Mucosa of stomach (tissue), 1 donor: ENCODE results near the gene CCL28.
"Not testable (repeated sequence)": the region's sequence is repeated elsewhere in the genome, so short reads cannot be mapped to it uniquely, and the experiment has no call there.

Source experiments
- H3K27me3 ChIP-seq: one replicate; pipeline ENCODE4 v1.7.0; 2013; ENCODE audit warnings: mild to moderate bottlenecking, low read length; ENCODE audit not compliant: control insufficient read depth, insufficient read depth
- H3K36me3 ChIP-seq: one replicate; pipeline ENCODE4 v1.7.0; 2013; ENCODE audit warnings: low read length; ENCODE audit not compliant: control insufficient read depth, insufficient read depth
- H3K4me1 ChIP-seq: one replicate; pipeline ENCODE4 v1.7.0; 2013; ENCODE audit warnings: mild to moderate bottlenecking, low read length; ENCODE audit not compliant: control insufficient read depth, insufficient read depth
- H3K4me3 ChIP-seq: one replicate; pipeline ENCODE4 v1.7.0; 2013; ENCODE audit warnings: low read length
- H3K9ac ChIP-seq: one replicate; pipeline ENCODE4 v1.7.0; 2013; ENCODE audit warnings: mild to moderate bottlenecking, low read length, moderate library complexity
- H3K9me3 ChIP-seq: one replicate; pipeline ENCODE4 v1.7.0; 2013; ENCODE audit warnings: mild to moderate bottlenecking, low read length, moderate library complexity; ENCODE audit not compliant: control insufficient read depth
- donor health status: Pancreatic carcinoma.

CCL28 gene

DNA sequence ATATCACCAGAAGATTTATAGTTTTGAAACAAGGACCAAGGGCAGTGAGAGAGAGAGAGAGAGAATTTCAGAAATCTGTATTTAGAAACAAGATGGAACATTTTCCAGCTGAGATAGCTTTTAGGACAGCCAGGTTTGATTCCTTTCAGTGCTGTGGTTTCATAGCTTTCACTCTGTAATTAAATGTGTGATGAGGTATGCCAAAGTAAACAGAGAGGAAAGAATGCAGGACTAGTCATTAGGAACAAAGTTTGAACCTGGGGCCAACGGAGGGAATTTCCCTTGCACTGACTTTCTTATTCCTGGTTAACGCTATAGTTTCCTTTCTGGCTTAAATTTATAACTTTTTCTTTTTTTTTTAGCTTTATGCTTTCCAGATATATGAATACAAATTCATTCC is 10.0 kb upstream of the CCL28 start:
- H3K36me3 ChIP-seq: no peaks in the 10 kb centered on the region
- no peaks in the 10 kb centered on the region for H3K27me3 ChIP-seq
- no peak overlapping the region for H3K4me3 ChIP-seq
- H3K9me3 ChIP-seq: no peaks in the 10 kb centered on the region
- peaks cover 25% of the 10 kb centered on the region for H3K4me1 ChIP-seq
- peak overlapping the region; percentile 44 for H3K9ac ChIP-seq

DNA sequence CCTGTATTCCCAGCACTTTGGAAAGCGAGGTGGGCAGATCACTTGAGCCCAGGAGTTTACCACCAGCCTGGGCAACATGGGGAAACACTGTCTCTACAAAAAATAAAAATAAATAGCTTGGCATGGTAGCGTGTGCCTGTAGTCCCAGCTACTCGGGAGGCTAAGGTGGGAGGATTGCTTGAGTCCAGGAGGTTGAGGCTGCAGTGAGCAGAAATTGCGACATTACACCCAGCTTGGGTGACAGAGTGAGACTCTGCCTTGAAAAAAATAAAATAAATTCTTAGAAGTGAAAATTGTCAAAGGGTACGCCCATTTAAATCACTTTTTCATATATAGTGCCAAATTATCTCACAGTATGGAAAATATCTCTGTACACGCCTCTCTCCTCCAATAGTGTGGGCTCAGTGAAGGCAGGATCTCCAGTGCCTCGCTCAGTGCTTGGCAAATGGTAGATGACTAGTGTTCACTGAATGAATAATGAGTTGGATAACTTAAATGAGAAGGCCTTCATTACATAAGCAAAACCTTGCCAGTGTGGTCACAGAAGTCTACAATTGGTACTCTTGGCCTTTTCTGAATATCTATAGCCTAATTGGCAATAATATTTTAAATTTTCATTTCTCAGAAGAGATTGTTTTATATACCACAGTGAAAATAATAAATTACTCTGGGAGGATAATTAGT is 9.4 kb upstream of the CCL28 start:
- H3K9ac ChIP-seq: peak overlapping the region; percentile 44
- H3K4me1 ChIP-seq: peaks cover 30% of the 10 kb centered on the region
- H3K27me3 ChIP-seq: no peaks in the 10 kb centered on the region
- no peaks in the 10 kb centered on the region for H3K36me3 ChIP-seq
- H3K9me3 ChIP-seq: no peaks in the 10 kb centered on the region
- H3K4me3 ChIP-seq: no peak overlapping the region

- H3K9ac ChIP-seq: no peak overlapping the region
- H3K4me1 ChIP-seq: peaks cover 30% of the 10 kb centered on the region
- H3K9me3 ChIP-seq: no peaks in the 10 kb centered on the region
- H3K36me3 ChIP-seq: no peaks in the 10 kb centered on the region
- H3K4me3 ChIP-seq: no peak overlapping the region
- no peaks in the 10 kb centered on the region for H3K27me3 ChIP-seq
Observed at GRCh38 chr5:43420241-43420640, 8.1 kb upstream of the CCL28 start.

DNA sequence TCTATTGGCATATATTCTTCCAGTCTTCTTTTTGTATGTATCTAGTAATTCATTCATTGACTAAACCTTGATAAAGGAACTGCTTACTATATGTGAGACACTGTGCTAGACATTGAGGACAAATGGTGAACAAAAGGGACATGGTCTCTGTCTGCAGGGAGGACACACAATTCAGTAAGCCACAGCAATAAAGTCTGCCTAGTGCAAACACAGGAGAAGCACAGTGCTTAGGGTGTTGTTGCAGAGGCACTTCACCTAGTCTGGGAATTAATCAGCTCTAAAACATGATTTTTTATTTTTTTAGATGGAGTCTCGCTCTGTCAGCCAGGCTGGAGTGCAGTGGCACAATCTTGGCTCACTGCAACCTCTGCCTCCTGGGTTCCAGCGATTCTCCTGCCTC is 6.4 kb upstream of the CCL28 start:
- Histone ChIP-seq H3K36me3 (no peaks in the 10 kb centered on the region), H3K27me3 (no peaks in the 10 kb centered on the region), H3K9me3 (no peaks in the 10 kb centered on the region), H3K4me3 (no peak overlapping the region), H3K9ac (no peak overlapping the region), H3K4me1 (peaks cover 30% of the 10 kb centered on the region)

DNA sequence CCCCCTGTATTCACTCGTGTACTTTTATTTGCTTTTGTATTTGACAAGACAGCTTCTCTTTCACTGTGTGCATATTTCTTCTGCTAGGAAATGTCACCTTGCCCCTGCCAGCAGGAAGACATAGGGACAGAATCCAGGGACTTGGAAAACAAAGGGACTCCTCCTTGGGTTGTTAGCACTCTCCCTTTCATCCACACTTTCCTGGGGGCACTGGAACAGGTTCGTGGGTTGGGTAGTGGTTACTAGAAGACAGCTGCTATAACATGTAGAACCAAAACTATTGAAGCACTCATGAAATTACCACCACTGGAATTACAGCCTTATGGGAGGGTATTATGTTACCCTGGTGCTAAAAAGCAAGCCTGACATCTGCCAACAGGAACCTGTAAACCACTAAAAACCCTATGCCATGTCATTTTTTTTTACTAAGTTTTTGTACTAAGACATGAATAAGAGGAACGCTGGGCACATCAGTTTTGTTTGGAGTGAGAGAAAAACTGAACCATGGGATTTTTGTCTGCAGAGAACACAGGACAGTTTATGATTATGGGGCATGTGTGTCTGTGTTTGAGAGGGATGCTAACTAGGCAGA is 4.7 kb upstream of the CCL28 start:
- no peaks in the 10 kb centered on the region for H3K36me3 ChIP-seq
- H3K27me3 ChIP-seq: no peaks in the 10 kb centered on the region
- H3K4me3 ChIP-seq: no peak overlapping the region
- H3K9me3 ChIP-seq: no peaks in the 10 kb centered on the region
- H3K9ac ChIP-seq: no peak overlapping the region
- H3K4me1 ChIP-seq: peaks cover 34% of the 10 kb centered on the region

GRCh38 chr5:43415935-43416802 is 4.0 kb upstream of the CCL28 start:
- Histone ChIP-seq H3K9me3 (no peaks in the 10 kb centered on the region), H3K9ac (no peak overlapping the region), H3K4me3 (no peak overlapping the region), H3K27me3 (no peaks in the 10 kb centered on the region), H3K36me3 (no peaks in the 10 kb centered on the region), H3K4me1 (peaks cover 27% of the 10 kb centered on the region)

DNA sequence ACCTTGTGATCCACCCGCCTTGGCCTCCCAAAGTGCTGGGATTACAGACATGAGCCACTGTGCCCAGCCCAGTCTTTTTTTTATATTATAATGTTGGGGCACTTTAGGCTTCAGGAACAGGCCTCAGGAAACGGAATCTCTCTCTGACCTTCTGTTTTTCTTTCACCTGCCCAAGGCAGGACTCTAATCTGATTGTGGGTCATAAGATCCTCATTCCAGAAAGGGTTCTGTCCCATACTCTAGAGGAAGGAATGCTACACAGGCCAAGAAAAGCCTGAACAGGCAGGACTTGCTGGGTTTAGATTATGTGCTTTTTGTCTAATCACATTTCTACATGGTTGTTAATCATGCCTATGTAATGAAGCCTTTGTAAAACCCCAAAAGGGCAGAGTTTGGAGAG is 1.8 kb upstream of the CCL28 start:
- Histone ChIP-seq H3K4me3 (no peak overlapping the region), H3K36me3 (no peaks in the 10 kb centered on the region), H3K4me1 (peaks cover 46% of the 10 kb centered on the region), H3K9me3 (no peaks in the 10 kb centered on the region), H3K27me3 (no peaks in the 10 kb centered on the region), H3K9ac (no peak overlapping the region)

DNA sequence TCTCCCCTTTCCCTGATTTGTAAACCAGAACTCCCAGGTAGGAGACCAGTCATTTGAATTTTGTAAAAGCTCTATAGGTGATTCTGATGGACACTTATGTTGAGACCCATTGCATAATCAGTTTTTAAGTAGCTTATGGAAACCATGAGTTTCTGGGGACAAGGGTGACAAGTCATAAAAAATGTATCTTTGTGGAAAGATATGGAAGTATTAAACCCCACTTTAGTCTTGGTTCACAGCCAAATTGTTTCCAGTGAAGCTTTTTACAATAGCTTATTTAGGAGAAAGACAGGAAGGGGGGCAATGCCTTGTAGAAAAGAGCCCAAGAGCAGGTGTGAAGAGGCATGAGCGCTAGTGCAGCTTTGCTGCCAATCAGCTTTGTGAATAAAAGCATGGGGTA is 453 bp upstream of the CCL28 start:
- Histone ChIP-seq H3K9ac (peak overlapping the region; percentile 0), H3K36me3 (no peaks in the 10 kb centered on the region), H3K27me3 (no peaks in the 10 kb centered on the region), H3K4me3 (no peak overlapping the region), H3K4me1 (peaks cover 46% of the 10 kb centered on the region), H3K9me3 (no peaks in the 10 kb centered on the region)

GRCh38 chr5:43411495-43411894 is 696 bp downstream of the CCL28 start:
- Histone ChIP-seq H3K27me3 (no peaks in the 10 kb centered on the region), H3K36me3 (no peaks in the 10 kb centered on the region), H3K9me3 (no peaks in the 10 kb centered on the region), H3K9ac (peak overlapping the region; percentile 56), H3K4me1 (peaks cover 40% of the 10 kb centered on the region), H3K4me3 (peak overlapping the region; percentile 15)

DNA sequence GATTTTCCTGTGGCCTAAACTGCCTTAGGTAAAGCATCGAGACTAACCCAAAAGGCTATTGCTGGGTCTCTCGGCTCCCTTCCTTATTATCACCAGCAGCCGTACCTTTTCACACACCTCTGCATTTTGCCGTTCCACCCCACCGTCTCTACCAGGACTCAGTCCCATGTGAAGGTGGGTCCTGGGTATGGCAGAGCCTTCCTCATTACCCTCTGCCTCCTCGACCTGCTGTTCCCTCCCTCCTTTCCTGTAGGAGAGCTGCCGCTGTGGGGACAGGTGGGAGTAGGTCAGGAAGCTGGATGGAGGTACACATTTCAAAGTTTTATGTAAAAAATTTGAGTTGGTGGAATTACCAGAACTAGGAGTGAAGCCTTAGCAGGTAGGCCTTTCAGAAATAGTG is 1.8 kb downstream of the CCL28 start:
- Histone ChIP-seq H3K4me1 (peaks cover 32% of the 10 kb centered on the region), H3K9ac (peak overlapping the region; percentile 56), H3K27me3 (no peaks in the 10 kb centered on the region), H3K36me3 (no peaks in the 10 kb centered on the region), H3K4me3 (peak overlapping the region; percentile 15), H3K9me3 (no peaks in the 10 kb centered on the region)

- Histone ChIP-seq H3K36me3 (no peaks in the 10 kb centered on the region), H3K27me3 (no peaks in the 10 kb centered on the region), H3K9ac (peak overlapping the region; percentile 56), H3K4me3 (peak overlapping the region; percentile 15), H3K9me3 (no peaks in the 10 kb centered on the region), H3K4me1 (peaks cover 32% of the 10 kb centered on the region)
Observed at GRCh38 chr5:43409809-43410271, 2.4 kb downstream of the CCL28 start.

DNA sequence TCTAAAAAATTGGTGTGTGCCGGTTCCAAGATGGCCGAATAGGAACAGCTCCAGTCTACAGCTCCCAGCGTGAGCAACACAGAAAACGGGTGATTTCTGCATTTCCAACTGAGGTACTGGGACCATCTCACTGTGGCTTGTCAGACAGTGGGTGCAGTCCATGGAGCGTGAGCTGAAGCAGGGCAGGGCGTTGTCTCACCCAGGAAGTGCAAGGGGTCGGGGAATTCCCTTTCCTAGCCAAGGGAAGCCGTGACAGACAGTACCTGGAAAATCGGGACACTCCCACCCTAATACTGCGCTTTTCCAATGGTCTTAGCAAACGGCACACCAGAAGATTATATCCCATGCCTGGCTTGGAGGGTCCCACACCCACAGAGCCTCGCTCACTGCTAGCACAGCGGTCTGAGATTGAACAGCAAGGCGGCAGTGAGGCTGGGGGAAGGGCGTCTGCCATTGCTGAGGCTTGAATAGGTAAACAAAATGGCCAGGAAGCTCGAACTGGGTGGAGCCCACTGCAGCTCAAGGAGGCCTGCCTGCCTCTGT is 9.6 kb downstream of the CCL28 start:
- H3K9me3 ChIP-seq, H3K4me3 ChIP-seq, H3K36me3 ChIP-seq, H3K9ac ChIP-seq, H3K27me3 ChIP-seq: not testable (repeated sequence)
- H3K4me1 ChIP-seq: peaks cover 15% of the 10 kb centered on the region
